A204.1 (cell line): ENCODE measurements around the gene NDST1.
"Not testable (repeated sequence)": the region's sequence is repeated elsewhere in the genome, so short reads cannot be mapped to it uniquely, and the experiment has no call there.

Experiments
- FAIRE-seq: peaks from 2 replicates; lab custom pipeline; 2012; peaks lifted over from hg19 to GRCh38; lab: Jason Lieb, UNC

The NDST1 gene

DNA sequence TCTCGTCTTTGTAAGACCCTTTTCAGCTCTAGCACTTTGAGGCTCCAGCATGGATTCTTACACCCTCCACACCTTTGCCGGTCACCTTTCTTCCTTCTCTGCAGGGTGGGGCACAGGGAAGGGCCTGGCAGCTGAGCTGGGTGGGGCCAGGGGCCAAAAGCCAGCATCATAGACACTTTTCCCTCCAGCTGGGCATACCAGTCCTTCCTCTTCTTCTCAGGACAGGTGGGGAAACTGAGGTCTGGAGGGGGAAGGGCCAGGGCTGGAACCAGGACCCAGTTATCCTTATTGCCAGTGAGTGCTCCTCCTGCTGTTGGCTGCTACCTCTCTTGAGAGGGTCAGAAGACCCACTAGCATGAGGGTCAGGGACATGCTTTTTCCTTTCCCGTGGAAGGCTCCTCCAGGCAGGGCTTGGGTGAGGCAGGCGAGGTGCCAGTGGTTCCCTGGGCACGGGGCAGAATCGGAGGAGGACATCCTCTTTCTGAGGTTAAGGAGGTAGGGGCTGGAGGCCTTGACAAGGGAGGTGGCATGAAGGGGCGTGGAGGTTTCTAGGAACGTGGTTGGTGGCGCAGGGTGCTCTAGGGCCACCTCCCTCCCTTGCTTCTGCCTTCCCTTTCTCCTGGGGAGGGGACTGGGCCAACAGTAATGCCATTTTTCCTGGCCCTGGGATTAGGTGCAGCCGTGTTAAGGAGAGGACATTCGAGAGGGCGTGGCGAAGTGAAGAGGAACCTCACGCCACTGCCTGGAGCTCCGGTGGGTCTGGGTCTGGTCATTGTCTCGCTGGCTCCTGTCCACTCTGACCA, at the start of gene NDST1:
Gene NDST1, plus strand, starts transcription at position 658 of the 803 bp plus-strand sequence. CDS start 13,124 bp downstream, outside the sequence.
- no peak for FAIRE-seq

- FAIRE-seq = no peak
Measured at GRCh38 chr5:150458802-150459557, 49.0 kb upstream of the NDST1 start.

DNA sequence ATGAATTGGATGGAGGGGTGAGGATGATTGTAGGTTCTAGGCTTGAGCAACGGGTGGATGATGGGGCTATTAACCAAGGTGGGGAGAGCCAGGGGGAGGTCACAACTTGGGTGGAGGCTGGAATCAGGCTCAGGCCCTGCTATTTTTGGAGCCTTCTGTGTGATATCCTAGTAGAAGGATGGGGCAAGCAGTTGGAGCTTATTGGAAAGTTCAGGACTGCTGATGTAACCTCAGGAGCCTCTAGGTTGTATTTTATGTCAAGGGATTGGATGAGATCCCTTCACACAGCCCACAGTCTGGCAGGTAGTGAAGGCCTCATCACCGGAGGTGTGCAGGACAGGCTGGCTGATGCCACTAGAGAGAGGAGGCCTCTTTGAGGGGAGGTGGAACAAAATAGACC, 47.1 kb upstream of the NDST1 start:
- FAIRE-seq = no peak

DNA sequence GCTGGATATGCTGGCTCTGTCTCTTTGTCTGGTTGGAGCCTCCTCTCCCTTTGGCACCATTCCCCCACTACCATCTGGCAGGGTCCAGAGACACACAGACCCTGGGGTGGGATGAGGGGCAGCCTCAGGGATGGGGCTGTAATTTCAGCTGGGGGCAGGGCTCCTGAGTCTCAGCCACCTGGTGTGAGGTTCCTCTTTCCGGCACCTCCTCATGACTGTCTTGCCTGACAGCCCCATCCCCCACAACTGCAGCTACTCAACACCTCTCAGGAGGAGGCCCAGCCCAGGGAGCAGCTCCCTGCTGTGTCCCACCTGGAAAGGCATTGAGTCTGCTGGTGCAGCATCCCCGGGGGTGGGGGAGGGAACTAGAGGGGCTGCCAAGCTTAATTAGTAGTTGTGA, 46.7 kb upstream of the NDST1 start:
- no peak for FAIRE-seq

DNA sequence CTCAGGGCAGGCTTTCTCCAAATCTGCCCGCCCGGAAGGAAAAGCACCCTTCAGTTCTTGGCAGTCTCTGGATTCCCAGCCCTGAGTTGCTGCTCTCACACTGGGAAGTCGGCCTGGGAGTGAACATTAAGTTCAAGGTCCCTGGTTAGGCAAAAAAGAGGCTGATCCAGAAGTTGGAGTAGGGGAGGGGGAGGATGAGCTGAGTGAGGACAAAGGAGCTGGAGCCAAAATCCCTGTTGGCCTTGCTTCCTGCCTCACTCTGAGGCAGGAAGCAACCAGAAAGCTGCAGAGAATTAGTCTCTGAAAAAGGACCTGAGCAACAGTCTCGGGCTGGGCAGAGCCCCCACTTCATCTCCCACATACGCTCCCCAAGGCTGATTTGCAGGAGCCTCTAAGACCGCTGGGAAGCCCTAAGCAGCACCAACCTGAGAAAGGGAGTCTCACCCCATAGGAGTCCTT, 43.3 kb upstream of the NDST1 start:
- no peak for FAIRE-seq

- no peak for FAIRE-seq
Measured at GRCh38 chr5:150465927-150466326, 42.0 kb upstream of the NDST1 start.

GRCh38 chr5:150468206-150468605, 39.7 kb upstream of the NDST1 start:
- FAIRE-seq = no peak

- FAIRE-seq = no peak
Measured at GRCh38 chr5:150469718-150470469, 38.0 kb upstream of the NDST1 start.

- FAIRE-seq = no peak
Measured at GRCh38 chr5:150473673-150474358, 34.1 kb upstream of the NDST1 start.

DNA sequence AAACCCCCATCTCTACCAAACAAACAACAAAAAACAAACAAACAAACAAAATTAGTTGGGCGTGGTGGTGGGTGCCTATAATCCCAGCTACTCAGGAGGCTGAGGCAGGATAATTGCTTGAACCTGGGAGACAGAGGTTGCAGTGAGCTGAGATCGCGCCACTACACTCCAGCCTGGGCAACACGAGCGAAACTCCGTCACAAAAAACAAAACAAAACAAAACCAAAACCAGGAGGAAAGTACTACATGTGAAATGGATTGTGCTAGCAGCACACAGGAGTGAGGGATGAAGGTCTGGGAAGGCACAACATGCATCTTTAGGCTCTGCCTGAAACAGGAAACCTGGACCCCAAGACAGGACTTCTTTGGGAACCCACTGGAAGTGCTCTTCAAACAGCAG, 31.4 kb upstream of the NDST1 start:
- not testable (repeated sequence) for FAIRE-seq

- FAIRE-seq = no peak
Measured at GRCh38 chr5:150479416-150479815, 28.5 kb upstream of the NDST1 start.

DNA sequence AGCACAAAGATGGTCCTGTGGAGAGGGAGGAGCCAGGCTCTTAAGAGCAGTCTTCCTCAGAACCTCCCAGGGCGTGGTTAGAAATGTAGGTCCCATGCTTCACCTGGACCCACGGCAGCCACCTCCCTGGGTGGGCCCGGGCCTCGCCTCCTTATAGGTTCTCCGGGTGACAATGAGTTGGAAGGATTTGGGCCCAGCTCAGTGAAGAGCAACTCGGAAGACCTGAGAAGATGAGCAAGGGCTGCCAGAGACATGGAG, 26.3 kb upstream of the NDST1 start:
- FAIRE-seq = no peak

DNA sequence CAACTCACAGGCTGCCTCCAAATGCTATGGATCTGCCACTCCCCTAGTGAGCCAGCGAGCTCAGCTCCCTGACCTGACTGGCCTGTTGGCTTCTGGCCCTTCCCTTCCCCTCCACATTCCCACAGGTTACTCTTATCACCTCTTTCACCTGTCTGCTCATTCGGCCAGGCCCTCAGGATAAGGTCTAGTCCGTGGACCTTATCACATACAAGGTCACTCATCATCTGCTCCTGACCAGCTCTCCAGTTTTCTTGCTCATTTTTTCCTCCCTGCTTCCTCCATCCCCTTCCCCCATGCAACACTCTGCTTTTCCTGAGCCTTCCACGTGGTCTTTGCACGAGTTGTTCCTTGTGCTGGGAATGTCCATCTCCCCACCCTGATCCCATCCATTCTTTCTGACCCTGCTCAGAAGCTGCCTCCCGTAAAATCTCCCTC, 25.9 kb upstream of the NDST1 start:
- FAIRE-seq = no peak

- FAIRE-seq = no peak
Measured at GRCh38 chr5:150484964-150485692, 22.8 kb upstream of the NDST1 start.

GRCh38 chr5:150485693-150486401, 22.1 kb upstream of the NDST1 start:
- no peak for FAIRE-seq

GRCh38 chr5:150486402-150487198, 21.3 kb upstream of the NDST1 start:
- FAIRE-seq = no peak

- FAIRE-seq = no peak
Measured at GRCh38 chr5:150487199-150488061, 20.5 kb upstream of the NDST1 start.

GRCh38 chr5:150488519-150489359, 19.2 kb upstream of the NDST1 start:
- no peak for FAIRE-seq
